PC-9 (cell line): ENCODE measurements around the gene SLC25A52. TPM values are rescaled to one million over a fixed set of nuclear protein-coding genes. Genes with fewer than 3 reads are reported as not detected.

Experiments used
- BruUV-seq: library from RNA; stranded (reverse); fragments of 400-500 nt; replicated peaks from 2 replicates; lab custom pipeline; 2021; lab: Mats Ljungman, UMichigan
- CTCF ChIA-PET: fragments of 300-600 bp; sonication (Branson Sonifier 250); formaldehyde crosslinking; loops from one replicate; lab custom pipeline; 2022; ENCODE audit warnings: antibody characterized with exemption; lab: Charles Lee
- POLR2A ChIA-PET: fragments of 300-600 bp; sonication (Branson Sonifier 250); formaldehyde crosslinking; loops from one replicate; lab custom pipeline; 2022; ENCODE audit warnings: antibody characterized with exemption; ENCODE audit not compliant: unreplicated experiment; lab: Charles Lee
- DNase-seq, 2 experiments: peaks; one replicate each; pipeline versions ENCODE4 v3.0.0 to v3.0.0-alpha.2; 2015 to 2022; ENCODE audit warnings: mixed read lengths in 1 of 2
- H2AFZ ChIP-seq: fragments of 200-600 bp; sonication (generic); 2 replicates; pipeline ENCODE4 v1.8.1; 2017; ENCODE audit warnings: antibody characterized with exemption
- H3F3A ChIP-seq: fragments of 200-600 bp; sonication (generic); 2 replicates; pipeline ENCODE4 v1.8.1; 2017; ENCODE audit warnings: antibody characterized with exemption, mild to moderate bottlenecking, low read depth; ENCODE audit not compliant: insufficient read depth
- H3K27ac ChIP-seq: fragments of 200-600 bp; sonication (generic); 2 replicates; pipeline ENCODE4 v1.6.1; 2016; ENCODE audit warnings: mixed run types
- H3K27me3 ChIP-seq: fragments of 200-600 bp; sonication (generic); 2 replicates; pipeline ENCODE4 v1.6.1; 2016; ENCODE audit warnings: low read depth, mixed run types; ENCODE audit not compliant: insufficient read depth
- H3K36me3 ChIP-seq: fragments of 200-600 bp; sonication (generic); 2 replicates; pipeline ENCODE4 v1.6.1; 2016; ENCODE audit warnings: low read depth, mixed run types
- H3K4me1 ChIP-seq: fragments of 200-600 bp; sonication (generic); replicated peaks from 2 replicates; pipeline ENCODE4 v1.6.1; 2016; ENCODE audit warnings: mixed run types; ENCODE audit not compliant: insufficient read depth
- H3K4me2 ChIP-seq: fragments of 200-600 bp; sonication (generic); 2 replicates; pipeline ENCODE4 v1.6.1; 2017; ENCODE audit warnings: mixed run types
- H3K4me3 ChIP-seq: fragments of 200-600 bp; sonication (generic); 2 replicates; pipeline ENCODE4 v1.6.1; 2016; ENCODE audit warnings: mixed run types
- H3K79me2 ChIP-seq: fragments of 200-600 bp; sonication (generic); 2 replicates; pipeline ENCODE4 v1.6.1; 2017; ENCODE audit warnings: low read depth, mixed run types
- H3K9me2 ChIP-seq: fragments of 200-600 bp; sonication (generic); 2 replicates; pipeline ENCODE4 v1.8.1; 2017; ENCODE audit warnings: mild to moderate bottlenecking; ENCODE audit not compliant: insufficient read depth
- H3K9me3 ChIP-seq: fragments of 200-600 bp; sonication (generic); 2 replicates; pipeline ENCODE4 v1.8.1; 2016; ENCODE audit warnings: low read depth; ENCODE audit not compliant: insufficient read depth
- H4K20me1 ChIP-seq: fragments of 200-600 bp; sonication (generic); 2 replicates; pipeline ENCODE4 v1.8.1; 2017; ENCODE audit not compliant: insufficient read depth
- EZH2 ChIP-seq: fragments of 200-600 bp; sonication (generic); IDR thresholded peaks from 2 replicates; pipeline ENCODE4 v1.8.0; 2017; ENCODE audit warnings: antibody characterized with exemption, low read depth
- intact Hi-C: fragments of 100-400 bp; cut with micrococcal nuclease; formaldehyde crosslinking; loops from one replicate; pipeline ENCODE4 v1.10.0; 2022; ENCODE audit not compliant: unreplicated experiment
- total RNA-seq: library from RNA; stranded (reverse); gene quantifications from 2 replicates; pipeline ENCODE4 v1.2.3, GENCODE V29; 2021
- TF ChIP-seq, protein P1 (sequence below): fragments of 200-600 bp; sonication (generic); conservative IDR thresholded peaks from 2 replicates; pipeline ENCODE4 v1.6.1; 2017; ENCODE audit warnings: mixed run types, antibody characterized with exemption, mild to moderate bottlenecking, moderate library complexity

SLC25A52 gene
- total RNA-seq, 1 experiment from 2014 or later = not detected

DNA sequence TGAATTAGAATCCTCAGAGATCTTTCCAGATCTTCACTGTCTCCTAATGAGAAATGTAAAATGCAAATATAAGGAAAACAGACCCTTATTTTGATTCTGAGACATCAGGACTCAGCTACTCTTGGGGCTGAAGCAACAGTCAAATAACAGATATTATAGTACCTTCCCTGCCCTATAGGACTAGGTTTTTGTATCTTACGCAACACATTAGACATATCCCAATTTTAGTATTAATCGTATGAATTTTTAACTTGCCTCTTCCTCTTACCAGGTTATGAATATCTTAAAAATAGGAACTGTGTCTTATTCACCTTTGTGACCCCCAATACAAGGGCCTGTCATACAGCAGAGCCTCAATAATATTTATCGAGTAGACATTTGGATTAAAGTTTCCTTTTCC, 12.0 kb upstream of the SLC25A52 start:
- Histone ChIP-seq H3F3A (no peaks in the 10 kb centered on the region), H4K20me1 (no peaks in the 10 kb centered on the region), H3K36me3 (no peaks in the 10 kb centered on the region), H2AFZ (no peak overlapping the region), H3K9me3 (no peaks in the 10 kb centered on the region; the same call in 1 of the 2 replicates), H3K27me3 (no peaks in the 10 kb centered on the region), H3K27ac (no peak overlapping the region), H3K9me2 (no peaks in the 10 kb centered on the region), H3K79me2 (no peaks in the 10 kb centered on the region), H3K4me2 (no peak overlapping the region), H3K4me1 (no peaks in the 10 kb centered on the region), H3K4me3 (no peak overlapping the region)
- intact Hi-C loops = no loop called here
- CTCF ChIA-PET = no interaction called here
- no TSS peak for BruUV-seq
- no peak for DNase-seq
- TF ChIP-seq EZH2 = no peak
- POLR2A ChIA-PET = no interaction called here

DNA sequence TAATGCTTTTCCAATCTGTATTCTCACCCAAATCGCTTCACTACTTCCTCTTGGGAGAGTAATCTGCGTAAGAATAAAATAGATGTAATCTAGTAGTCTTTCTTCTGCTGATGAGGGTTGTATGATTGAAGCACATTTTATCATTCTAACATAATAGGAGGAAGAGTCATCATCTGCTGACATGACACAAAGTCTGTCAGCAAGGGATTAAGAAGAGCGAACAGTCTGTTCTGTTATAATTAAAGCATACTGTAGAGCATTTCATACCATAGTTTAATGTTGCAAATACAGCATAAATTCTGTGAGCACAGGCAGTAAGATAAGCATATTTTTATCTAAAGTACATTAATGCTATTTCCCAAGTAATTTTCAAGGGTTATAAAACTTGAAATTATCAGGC, 10.4 kb downstream of the SLC25A52 start:
- Histone ChIP-seq H3K4me2 (no peak overlapping the region), H4K20me1 (no peaks in the 10 kb centered on the region), H3K9me2 (no peaks in the 10 kb centered on the region), H3K9me3 (no peaks in the 10 kb centered on the region), H3K4me1 (no peaks in the 10 kb centered on the region), H3K36me3 (no peaks in the 10 kb centered on the region), H2AFZ (no peak overlapping the region), H3K79me2 (no peaks in the 10 kb centered on the region), H3K4me3 (no peak overlapping the region), H3K27ac (no peak overlapping the region), H3F3A (no peaks in the 10 kb centered on the region), H3K27me3 (peaks cover 4% of the 10 kb centered on the region; the same call in 1 of the 2 replicates)
- intact Hi-C loops = no loop called here
- no TSS peak for BruUV-seq
- POLR2A ChIA-PET = no interaction called here
- CTCF ChIA-PET = no interaction called here
- no peak for TF ChIP-seq EZH2
- TF ChIP-seq, protein P1, sequence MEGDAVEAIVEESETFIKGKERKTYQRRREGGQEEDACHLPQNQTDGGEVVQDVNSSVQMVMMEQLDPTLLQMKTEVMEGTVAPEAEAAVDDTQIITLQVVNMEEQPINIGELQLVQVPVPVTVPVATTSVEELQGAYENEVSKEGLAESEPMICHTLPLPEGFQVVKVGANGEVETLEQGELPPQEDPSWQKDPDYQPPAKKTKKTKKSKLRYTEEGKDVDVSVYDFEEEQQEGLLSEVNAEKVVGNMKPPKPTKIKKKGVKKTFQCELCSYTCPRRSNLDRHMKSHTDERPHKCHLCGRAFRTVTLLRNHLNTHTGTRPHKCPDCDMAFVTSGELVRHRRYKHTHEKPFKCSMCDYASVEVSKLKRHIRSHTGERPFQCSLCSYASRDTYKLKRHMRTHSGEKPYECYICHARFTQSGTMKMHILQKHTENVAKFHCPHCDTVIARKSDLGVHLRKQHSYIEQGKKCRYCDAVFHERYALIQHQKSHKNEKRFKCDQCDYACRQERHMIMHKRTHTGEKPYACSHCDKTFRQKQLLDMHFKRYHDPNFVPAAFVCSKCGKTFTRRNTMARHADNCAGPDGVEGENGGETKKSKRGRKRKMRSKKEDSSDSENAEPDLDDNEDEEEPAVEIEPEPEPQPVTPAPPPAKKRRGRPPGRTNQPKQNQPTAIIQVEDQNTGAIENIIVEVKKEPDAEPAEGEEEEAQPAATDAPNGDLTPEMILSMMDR = no peak
- DNase-seq = no peak

DNA sequence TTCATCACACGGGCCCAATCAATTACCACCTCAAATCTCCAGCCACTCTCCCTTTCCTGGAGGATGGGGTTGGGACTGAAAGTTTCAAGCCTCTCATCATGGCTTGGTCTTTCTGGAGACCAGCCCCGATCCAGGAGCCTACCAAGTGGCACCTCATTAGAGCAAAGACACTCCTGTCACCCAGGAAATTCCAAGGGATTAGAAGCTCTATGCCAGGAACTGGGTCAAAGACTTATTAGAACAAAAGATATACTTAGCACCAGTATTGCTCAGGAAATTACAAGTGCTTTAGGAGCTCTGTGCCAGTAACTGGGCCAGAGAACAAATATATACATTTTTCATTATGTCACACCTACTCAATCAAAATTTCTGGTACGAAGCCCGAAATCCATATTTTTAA, 14.3 kb downstream of the SLC25A52 start:
- ChIA-PET CTCF (no interaction called here), POLR2A (no interaction called here)
- Histone ChIP-seq H3K27ac (no peak overlapping the region), H4K20me1 (no peaks in the 10 kb centered on the region), H3K9me3 (no peaks in the 10 kb centered on the region), H3K9me2 (no peaks in the 10 kb centered on the region), H3K36me3 (no peaks in the 10 kb centered on the region), H3K79me2 (no peaks in the 10 kb centered on the region), H2AFZ (no peak overlapping the region), H3K4me2 (no peak overlapping the region), H3K4me1 (no peaks in the 10 kb centered on the region), H3K27me3 (peaks cover 4% of the 10 kb centered on the region; the same call in 1 of the 2 replicates), H3K4me3 (no peak overlapping the region), H3F3A (no peaks in the 10 kb centered on the region)
- intact Hi-C loops = no loop called here
- no peak for TF ChIP-seq EZH2
- TF ChIP-seq, protein P1 = no peak
- BruUV-seq = no TSS peak
- no peak for DNase-seq
